GM20000 (cell line): ENCODE data around the gene ABCA13.

Experiments
- DNase-seq: peaks from one replicate; pipeline ENCODE4 v3.0.0; 2012; ENCODE audit warnings: low spot score
- TF ChIP-seq, protein P1 (sequence below): IDR thresholded peaks from 2 replicates; pipeline ENCODE4 v1.5.1; 2012; ENCODE audit warnings: mild to moderate bottlenecking, control low read depth; ENCODE audit errors: extremely low read depth, missing control alignments

The ABCA13 gene, protein sequence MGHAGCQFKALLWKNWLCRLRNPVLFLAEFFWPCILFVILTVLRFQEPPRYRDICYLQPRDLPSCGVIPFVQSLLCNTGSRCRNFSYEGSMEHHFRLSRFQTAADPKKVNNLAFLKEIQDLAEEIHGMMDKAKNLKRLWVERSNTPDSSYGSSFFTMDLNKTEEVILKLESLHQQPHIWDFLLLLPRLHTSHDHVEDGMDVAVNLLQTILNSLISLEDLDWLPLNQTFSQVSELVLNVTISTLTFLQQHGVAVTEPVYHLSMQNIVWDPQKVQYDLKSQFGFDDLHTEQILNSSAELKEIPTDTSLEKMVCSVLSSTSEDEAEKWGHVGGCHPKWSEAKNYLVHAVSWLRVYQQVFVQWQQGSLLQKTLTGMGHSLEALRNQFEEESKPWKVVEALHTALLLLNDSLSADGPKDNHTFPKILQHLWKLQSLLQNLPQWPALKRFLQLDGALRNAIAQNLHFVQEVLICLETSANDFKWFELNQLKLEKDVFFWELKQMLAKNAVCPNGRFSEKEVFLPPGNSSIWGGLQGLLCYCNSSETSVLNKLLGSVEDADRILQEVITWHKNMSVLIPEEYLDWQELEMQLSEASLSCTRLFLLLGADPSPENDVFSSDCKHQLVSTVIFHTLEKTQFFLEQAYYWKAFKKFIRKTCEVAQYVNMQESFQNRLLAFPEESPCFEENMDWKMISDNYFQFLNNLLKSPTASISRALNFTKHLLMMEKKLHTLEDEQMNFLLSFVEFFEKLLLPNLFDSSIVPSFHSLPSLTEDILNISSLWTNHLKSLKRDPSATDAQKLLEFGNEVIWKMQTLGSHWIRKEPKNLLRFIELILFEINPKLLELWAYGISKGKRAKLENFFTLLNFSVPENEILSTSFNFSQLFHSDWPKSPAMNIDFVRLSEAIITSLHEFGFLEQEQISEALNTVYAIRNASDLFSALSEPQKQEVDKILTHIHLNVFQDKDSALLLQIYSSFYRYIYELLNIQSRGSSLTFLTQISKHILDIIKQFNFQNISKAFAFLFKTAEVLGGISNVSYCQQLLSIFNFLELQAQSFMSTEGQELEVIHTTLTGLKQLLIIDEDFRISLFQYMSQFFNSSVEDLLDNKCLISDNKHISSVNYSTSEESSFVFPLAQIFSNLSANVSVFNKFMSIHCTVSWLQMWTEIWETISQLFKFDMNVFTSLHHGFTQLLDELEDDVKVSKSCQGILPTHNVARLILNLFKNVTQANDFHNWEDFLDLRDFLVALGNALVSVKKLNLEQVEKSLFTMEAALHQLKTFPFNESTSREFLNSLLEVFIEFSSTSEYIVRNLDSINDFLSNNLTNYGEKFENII (N-terminal part only)

DNA sequence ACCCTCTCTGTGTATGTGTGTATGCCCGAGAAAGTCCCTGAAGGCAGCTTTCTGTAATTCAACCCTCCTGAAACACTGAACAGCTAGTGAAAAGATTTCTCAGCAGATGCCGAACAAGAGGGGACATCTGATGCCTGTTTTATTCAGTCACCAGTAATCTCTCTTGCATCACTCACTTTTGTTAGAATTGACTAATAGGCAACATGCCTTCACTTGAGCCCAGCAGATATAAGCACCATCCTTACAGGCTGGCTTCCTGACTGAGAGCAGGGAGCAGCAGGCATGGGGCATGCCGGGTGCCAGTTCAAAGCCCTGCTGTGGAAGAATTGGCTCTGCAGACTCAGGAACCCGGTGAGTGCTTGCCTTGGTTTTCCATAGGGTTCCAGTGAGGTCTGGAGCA is at the start of gene ABCA13:
Gene ABCA13, plus strand, starts transcription at position 257 of the 400 bp plus-strand sequence. Its CDS starts 26 bp downstream, at position 283.
- DNase-seq = no peak
- TF ChIP-seq, protein P1, sequence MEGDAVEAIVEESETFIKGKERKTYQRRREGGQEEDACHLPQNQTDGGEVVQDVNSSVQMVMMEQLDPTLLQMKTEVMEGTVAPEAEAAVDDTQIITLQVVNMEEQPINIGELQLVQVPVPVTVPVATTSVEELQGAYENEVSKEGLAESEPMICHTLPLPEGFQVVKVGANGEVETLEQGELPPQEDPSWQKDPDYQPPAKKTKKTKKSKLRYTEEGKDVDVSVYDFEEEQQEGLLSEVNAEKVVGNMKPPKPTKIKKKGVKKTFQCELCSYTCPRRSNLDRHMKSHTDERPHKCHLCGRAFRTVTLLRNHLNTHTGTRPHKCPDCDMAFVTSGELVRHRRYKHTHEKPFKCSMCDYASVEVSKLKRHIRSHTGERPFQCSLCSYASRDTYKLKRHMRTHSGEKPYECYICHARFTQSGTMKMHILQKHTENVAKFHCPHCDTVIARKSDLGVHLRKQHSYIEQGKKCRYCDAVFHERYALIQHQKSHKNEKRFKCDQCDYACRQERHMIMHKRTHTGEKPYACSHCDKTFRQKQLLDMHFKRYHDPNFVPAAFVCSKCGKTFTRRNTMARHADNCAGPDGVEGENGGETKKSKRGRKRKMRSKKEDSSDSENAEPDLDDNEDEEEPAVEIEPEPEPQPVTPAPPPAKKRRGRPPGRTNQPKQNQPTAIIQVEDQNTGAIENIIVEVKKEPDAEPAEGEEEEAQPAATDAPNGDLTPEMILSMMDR = no peak

DNA sequence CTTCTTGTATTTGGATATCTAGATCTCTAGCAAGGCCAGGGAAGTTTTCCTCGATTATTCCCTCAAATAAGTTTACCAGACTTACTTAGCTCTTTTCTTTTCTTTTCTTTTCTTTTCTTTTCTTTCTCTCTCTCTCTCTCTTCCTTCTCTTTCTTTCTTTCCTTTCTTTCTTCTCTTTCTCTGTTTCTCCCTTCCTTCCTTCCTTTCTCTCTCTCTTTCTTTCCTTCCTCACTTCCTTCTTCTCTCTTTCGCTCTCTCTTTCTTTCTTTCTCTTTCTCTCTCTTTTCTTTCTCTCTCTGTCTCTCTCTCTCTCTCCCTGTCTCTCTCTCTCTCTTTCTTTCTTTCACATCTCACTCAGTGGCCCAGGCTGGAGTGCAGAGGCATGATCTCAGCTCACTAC is 45.2 kb upstream of the ABCA13 start:
- DNase-seq = no peak
- TF ChIP-seq, protein P1 = no peak

GRCh38 chr7:48130658-48131108 is 40.6 kb upstream of the ABCA13 start:
- DNase-seq = no peak
- TF ChIP-seq, protein P1 = no peak

- no peak for DNase-seq
- TF ChIP-seq, protein P1 = no peak
These were observed 38.5 kb upstream of the ABCA13 start for GRCh38 chr7:48132792-48133191.

GRCh38 chr7:48139459-48139858 is 31.8 kb upstream of the ABCA13 start:
- TF ChIP-seq, protein P1 = no peak
- no peak for DNase-seq

DNA sequence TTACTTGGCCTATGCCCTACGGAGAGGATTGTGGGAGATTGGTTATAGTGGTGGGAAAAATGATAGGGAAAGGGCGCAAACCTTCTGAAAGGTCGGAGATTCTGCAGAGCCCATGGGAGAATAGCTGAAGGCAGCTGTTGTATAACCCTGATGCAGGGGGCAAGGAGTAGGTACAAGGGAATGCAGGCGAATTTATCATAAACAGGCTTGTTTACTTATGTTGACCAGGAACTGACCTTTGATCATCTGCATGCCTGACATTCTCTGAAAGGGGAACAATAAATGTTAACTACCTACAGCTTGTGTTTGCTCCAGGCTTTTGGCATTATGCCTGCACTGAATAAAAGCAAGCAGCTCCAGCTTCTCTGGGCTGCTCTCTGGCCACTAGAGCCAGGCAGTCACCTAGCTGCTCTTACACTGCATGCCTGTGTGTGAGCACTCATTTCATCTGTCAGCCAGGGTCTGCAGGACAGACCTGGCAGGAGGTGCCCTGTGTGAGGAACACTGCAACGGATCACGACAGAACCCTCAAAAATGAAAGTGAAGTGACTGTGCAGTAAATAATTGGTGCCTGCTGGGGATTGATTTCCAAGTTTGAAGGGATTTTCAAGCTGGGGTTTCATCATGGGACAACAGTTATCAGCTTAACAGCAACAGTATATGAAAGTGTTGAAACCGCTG is 31.1 kb upstream of the ABCA13 start:
- TF ChIP-seq, protein P1 = no peak
- no peak for DNase-seq
